Heart left ventricle (tissue), 13 donors: ENCODE results near the gene SNAPC2.

Experiments
- POLR2A ChIP-seq, 2 donors: fragments of 450-650 bp; IDR thresholded peaks; one replicate each; pipeline ENCODE4 v1.6.1; 2017; ENCODE audit warnings: antibody characterized with exemption in 2 of 2, mild to moderate bottlenecking in 2 of 2, moderate library complexity in 2 of 2
- TF ChIP-seq, protein P1 (sequence below), 12 donors: fragments of 200-600 bp; sonication (generic) in 4 of 12; IDR thresholded peaks; one replicate each; pipeline versions ENCODE4 v1.5.0 to v1.8.0; 2018 to 2022; ENCODE audit warnings: antibody characterized with exemption in 12 of 12, mild to moderate bottlenecking in 5 of 12
- donor health status: ischemic (EF 13 %, LVEDD 7.1; RV severe dilation, severe dysfunction).
- donor health status: DM: no; HTN: yes; CAD: no.
- donor health status: DM: no; HTN: no; CAD: no.
- donor health status: ischemic (EF 25% LVEDD 6.9; RV normal size, moderate dysfunction).
- donor health status: ischemic (EF 25% LVEDD 5.7; RV mildly dilated, moderate dysfunction).
- donor health status: ischemic (EF 35%, LVEDD 5.7; RV mildly dilated, moderate dysfunction).
- donor health status: nonischemic (EF 11% LVEDD 7.7; RV severe dilation, severe dysfunction).
- donor health status: DM: yes; HTN: yes; CAD: no.
- donor health status: PGD.
- donor health status: ischemic (EF 29% LVEDD 5.4; RV normal size, mild dysfunction).
- donor health status: nonischemic (EF 23%, LVEDD 6.1; RV moderate dilation, normal function).

- no peak for TF ChIP-seq POLR2A (IDR thresholded peaks at IDR 0.05)
- TF ChIP-seq, protein P1, sequence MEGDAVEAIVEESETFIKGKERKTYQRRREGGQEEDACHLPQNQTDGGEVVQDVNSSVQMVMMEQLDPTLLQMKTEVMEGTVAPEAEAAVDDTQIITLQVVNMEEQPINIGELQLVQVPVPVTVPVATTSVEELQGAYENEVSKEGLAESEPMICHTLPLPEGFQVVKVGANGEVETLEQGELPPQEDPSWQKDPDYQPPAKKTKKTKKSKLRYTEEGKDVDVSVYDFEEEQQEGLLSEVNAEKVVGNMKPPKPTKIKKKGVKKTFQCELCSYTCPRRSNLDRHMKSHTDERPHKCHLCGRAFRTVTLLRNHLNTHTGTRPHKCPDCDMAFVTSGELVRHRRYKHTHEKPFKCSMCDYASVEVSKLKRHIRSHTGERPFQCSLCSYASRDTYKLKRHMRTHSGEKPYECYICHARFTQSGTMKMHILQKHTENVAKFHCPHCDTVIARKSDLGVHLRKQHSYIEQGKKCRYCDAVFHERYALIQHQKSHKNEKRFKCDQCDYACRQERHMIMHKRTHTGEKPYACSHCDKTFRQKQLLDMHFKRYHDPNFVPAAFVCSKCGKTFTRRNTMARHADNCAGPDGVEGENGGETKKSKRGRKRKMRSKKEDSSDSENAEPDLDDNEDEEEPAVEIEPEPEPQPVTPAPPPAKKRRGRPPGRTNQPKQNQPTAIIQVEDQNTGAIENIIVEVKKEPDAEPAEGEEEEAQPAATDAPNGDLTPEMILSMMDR (IDR thresholded peaks at IDR 0.05): no peak
These were observed 1.3 kb downstream of the SNAPC2 start for GRCh38 chr19:7921302-7921966.
